ENCODE data around the gene CLCN6. TPM values are rescaled to one million over a fixed set of nuclear protein-coding genes. Genes with fewer than 3 reads are reported as not detected.

The CLCN6 gene
- polyA plus RNA-seq, 3 donors, result 3.8 to 37.1 (median 4.2) TPM

- H4K20me1 ChIP-seq (ENCODE audit: insufficient read depth, low read length), result peaks cover 11% of the 10 kb centered on the region
- peaks cover 40 to 51% of the 10 kb centered on the region in 2 donors for H3K36me3 Mint-ChIP-seq
- DNase-seq, result no peak
- peaks cover 0 to 2% (median 1%) of the 10 kb centered on the region in 3 donors for H3K27me3 Mint-ChIP-seq (ENCODE audit: low read depth in 3 of 3)
- H3K4me3 Mint-ChIP-seq, result peak overlapping the region; percentile 94 to 99
- no peaks in the 10 kb centered on the region for H3K9me3 ChIP-seq (replicated peaks in 1 of 2; ENCODE audit: control insufficient read depth in 1 of 2, insufficient read depth in 1 of 2, low read length in 2 of 2)
- H3K9me3 Mint-ChIP-seq, result no peaks in the 10 kb centered on the region
- peak overlapping the region; percentile 96 for H3K9ac ChIP-seq (ENCODE audit: insufficient read depth, low read length, poor library complexity, severe bottlenecking)
- peak overlapping the region; percentile 93 for H3K4me2 ChIP-seq (replicated peaks; ENCODE audit: extremely low read depth, low read length, poor library complexity, severe bottlenecking)
- WGBS (ENCODE audit: insufficient coverage), result no CpG with 5 or more reads among the region's 2 CpGs
- peaks cover 27 to 42% of the 10 kb centered on the region in 2 donors for H3K36me3 ChIP-seq (replicated peaks in 1 of 2; ENCODE audit: control insufficient read depth in 1 of 2, insufficient read depth in 2 of 2, low read length in 2 of 2)
- H3K79me2 ChIP-seq (ENCODE audit: insufficient read depth, low read length), result peaks cover 92% of the 10 kb centered on the region
- intact Hi-C loops (cut with micrococcal nuclease), result loop anchor here in 1 of 2 donors (1.0 to 10.0 kb wide), 3 partner anchors 8 to 178 kb away; partner anchors contain the start of gene MFN2
- H3K4me1 Mint-ChIP-seq, result peaks cover 59% of the 10 kb centered on the region
- peaks cover 48 to 59% of the 10 kb centered on the region in 2 donors for H3K4me1 ChIP-seq (ENCODE audit: control insufficient read depth in 1 of 2, insufficient read depth in 2 of 2, low read length in 2 of 2)
- peak overlapping the region; percentile 0 to 83 (median 72) for H3K4me3 ChIP-seq (replicated peaks in 1 of 3; ENCODE audit: low read depth in 2 of 3, low read length in 3 of 3)
- H3K27ac ChIP-seq (ENCODE audit: low read depth in 1 of 2, low read length in 2 of 2), result peak overlapping the region; percentile 87 to 98
- peak overlapping the region; percentile 99 to 100 (median 99) for H3K27ac Mint-ChIP-seq
- H3K27me3 ChIP-seq (ENCODE audit: control insufficient read depth in 2 of 2, insufficient read depth in 2 of 2, low read length in 2 of 2), result no peaks in the 10 kb centered on the region
- TF ChIP-seq CTCF (IDR thresholded peaks at IDR 0.05), result no peak
- H2AFZ ChIP-seq (ENCODE audit: insufficient read depth, low read depth, low read length, poor library complexity, severe bottlenecking), result peak overlapping the region; percentile 79
Measured at GRCh38 chr1:11807133-11807532, 1.1 kb downstream of the CLCN6 start.

GRCh38 chr1:11813021-11813420, 7.0 kb downstream of the CLCN6 start:
- peaks cover 56 to 72% of the 10 kb centered on the region in 2 donors for H3K36me3 Mint-ChIP-seq
- Histone ChIP-seq H4K20me1 (ENCODE audit: insufficient read depth, low read length) (no peaks in the 10 kb centered on the region), H3K27ac (ENCODE audit: low read depth in 1 of 2, low read length in 2 of 2) (peak overlapping the region; percentile 32 to 93), H3K4me2 (replicated peaks; ENCODE audit: extremely low read depth, low read length, poor library complexity, severe bottlenecking) (peak overlapping the region; percentile 26), H3K4me3 (replicated peaks in 1 of 3; ENCODE audit: low read depth in 2 of 3, low read length in 3 of 3) (peak overlapping the region in 1 of 3 experiments; percentile 4), H2AFZ (ENCODE audit: insufficient read depth, low read depth, low read length, poor library complexity, severe bottlenecking) (no peak overlapping the region), H3K36me3 (replicated peaks in 1 of 2; ENCODE audit: control insufficient read depth in 1 of 2, insufficient read depth in 2 of 2, low read length in 2 of 2) (peaks cover 54 to 71% of the 10 kb centered on the region in 2 donors), H3K4me1 (ENCODE audit: control insufficient read depth in 1 of 2, insufficient read depth in 2 of 2, low read length in 2 of 2) (peaks cover 32 to 53% of the 10 kb centered on the region in 2 donors), H3K9me3 (replicated peaks in 1 of 2; ENCODE audit: control insufficient read depth in 1 of 2, insufficient read depth in 1 of 2, low read length in 2 of 2) (no peaks in the 10 kb centered on the region), H3K79me2 (ENCODE audit: insufficient read depth, low read length) (peaks cover 49% of the 10 kb centered on the region), H3K9ac (ENCODE audit: insufficient read depth, low read length, poor library complexity, severe bottlenecking) (no peak overlapping the region), H3K27me3 (ENCODE audit: control insufficient read depth in 2 of 2, insufficient read depth in 2 of 2, low read length in 2 of 2) (no peaks in the 10 kb centered on the region)
- intact Hi-C loops (cut with micrococcal nuclease), result no loop called here
- H3K27me3 Mint-ChIP-seq (ENCODE audit: low read depth in 3 of 3), result peaks cover 0 to 4% (median 1%) of the 10 kb centered on the region in 3 donors
- H3K4me3 Mint-ChIP-seq, result no peak overlapping the region
- peaks cover 45% of the 10 kb centered on the region for H3K4me1 Mint-ChIP-seq
- peak overlapping the region; percentile 61 to 99 (median 86) for H3K27ac Mint-ChIP-seq
- no peaks in the 10 kb centered on the region for H3K9me3 Mint-ChIP-seq
- WGBS (ENCODE audit: insufficient coverage), result no CpG with 5 or more reads among the region's 5 CpGs
- peak in 2 of 3 donors; percentile 33 to 48 for DNase-seq
- no peak for TF ChIP-seq CTCF (IDR thresholded peaks at IDR 0.05)

All from CD14-positive monocyte (primary cell).